Measurements from ENCODE around the gene THAP12.

- no peak for TF ChIP-seq EZH2 (IDR thresholded peaks at IDR 0.05; ENCODE audit: low read depth, unreplicated experiment)
- TF ChIP-seq CTCF (conservative IDR thresholded peaks at IDR 0.05; ENCODE audit: low read depth in 2 of 2) = no peak
- no peak for TF ChIP-seq REST (IDR thresholded peaks at IDR 0.05; ENCODE audit: unreplicated experiment)
These were observed 77.5 kb downstream of the THAP12 start for GRCh38 chr11:76303399-76303798.
